ENCODE results near the gene IRX4.

IRX4 gene

DNA sequence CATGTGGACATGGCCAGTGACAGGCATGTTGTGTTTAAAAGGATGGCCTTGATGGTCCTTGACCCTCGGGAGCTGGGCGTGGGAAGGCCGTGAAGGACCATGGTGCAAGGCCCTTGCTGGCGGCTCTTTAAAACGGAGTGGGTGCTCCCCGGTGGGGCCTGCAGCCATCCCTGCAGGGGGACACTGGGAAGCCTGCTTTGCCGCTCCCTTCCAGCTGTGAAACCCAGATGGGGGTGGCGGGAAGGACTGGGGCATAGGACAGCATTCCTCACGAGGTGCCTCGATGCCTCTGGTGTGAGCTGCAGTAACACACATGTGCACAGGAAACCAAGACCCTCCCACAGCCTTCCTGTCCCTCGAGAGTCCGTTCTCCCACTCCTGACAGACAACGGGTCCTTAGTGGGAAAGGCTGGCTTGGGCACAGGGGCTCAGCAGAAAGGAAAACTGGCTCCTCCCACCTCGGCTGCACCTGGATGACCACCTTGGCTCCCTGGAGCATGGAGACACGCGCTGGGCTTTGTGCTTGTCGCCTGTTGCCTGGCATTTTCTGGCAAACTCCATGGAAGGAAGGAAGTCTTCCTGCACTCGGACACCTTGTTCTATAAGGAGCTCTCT, 30.3 kb upstream of the IRX4 start:
- DNase-seq, result no peak

- no peak for DNase-seq
Measured at GRCh38 chr5:1911773-1912235, 29.1 kb upstream of the IRX4 start.

GRCh38 chr5:1910861-1911772, 28.4 kb upstream of the IRX4 start:
- DNase-seq, result no peak

- DNase-seq, result no peak
Measured at GRCh38 chr5:1910081-1910760, 27.5 kb upstream of the IRX4 start.

DNA sequence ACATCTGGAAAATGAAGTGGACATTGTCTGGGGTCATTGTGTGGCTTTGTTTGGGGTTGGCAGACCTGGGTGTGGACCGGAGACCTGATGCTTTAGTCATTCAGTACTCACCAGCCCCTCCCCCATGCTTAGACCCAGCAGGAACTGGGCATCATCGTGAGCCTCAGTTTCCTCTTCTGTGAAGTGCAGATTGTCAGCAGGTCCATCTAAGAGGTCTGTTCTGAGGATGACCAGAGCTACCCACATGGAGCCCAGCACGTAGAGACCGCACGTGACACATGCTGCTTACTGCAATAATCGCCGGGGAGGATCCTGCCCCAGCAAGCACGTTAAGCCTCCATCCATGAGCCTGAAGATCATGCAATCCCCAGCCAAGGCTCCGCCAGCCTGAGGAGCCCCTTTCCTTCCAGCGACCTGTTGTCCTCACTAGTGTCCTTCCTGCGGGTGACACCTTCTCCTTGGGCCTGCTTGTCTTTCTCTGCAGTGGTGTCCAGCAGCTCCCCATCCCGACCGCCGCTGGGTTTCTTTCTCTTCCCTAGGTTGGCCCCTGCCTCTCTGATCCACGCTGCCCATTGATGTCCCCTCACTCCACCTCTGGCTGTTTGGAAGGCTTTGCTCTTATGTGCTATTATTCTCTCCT, 26.7 kb upstream of the IRX4 start:
- DNase-seq, result no peak

DNA sequence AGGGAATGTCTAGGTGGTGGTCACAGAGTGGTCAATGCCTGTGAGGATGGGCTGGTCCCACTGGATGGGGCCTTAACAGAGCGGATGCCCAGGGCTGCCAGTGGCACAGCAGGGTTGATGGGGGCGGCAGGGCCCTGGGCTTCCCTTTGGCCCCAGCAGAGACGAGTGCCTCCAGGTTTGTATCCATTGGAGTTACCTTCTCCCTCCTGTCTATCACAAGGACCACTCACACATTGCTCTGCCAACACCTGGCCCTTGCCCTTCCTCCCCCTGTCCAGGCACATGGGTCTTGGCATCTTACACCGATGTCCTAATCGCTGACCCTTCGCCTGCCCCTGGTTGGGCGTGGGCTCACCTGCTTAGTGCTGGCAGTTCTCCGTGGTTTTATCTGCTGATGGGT, 26.2 kb upstream of the IRX4 start:
- no peak for DNase-seq

DNA sequence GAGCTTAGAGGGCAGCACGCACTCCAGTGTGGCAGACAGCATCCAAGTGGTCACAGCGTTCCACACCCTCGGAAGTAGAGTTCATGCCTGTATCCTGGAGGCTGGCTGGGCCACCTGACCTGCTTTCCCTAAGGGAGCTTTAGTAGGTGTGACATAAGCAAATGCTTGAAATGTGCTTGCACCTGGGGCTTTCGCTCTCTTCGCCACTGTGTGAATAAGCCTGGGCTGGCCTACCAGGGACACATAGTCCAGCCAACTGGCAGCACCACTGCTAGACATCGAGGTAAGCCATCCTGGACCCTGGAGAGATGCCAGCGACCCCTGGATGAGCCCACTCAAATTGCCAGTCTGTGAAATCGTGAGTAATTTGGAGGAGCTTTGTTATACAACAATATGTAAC, 24.9 kb upstream of the IRX4 start:
- no peak for DNase-seq

DNA sequence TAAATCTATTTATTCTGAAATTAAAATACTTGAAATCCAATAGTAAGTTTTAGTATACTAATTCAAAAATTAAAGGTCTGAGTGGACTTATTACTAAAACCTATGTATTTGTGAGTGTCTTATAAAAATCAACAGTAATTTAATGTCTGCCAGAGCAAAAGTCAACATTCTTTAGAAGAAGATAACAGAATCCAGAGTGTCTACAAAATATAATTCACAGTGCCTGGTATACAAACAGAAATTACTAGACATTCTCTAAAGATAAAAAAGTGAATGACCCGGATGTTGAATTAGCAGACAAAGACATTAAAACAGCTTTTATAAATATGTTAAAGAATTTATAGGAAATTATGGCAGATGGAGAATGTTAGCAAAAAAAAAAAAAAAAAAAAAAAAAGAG, 22.4 kb upstream of the IRX4 start:
- no peak for DNase-seq

DNA sequence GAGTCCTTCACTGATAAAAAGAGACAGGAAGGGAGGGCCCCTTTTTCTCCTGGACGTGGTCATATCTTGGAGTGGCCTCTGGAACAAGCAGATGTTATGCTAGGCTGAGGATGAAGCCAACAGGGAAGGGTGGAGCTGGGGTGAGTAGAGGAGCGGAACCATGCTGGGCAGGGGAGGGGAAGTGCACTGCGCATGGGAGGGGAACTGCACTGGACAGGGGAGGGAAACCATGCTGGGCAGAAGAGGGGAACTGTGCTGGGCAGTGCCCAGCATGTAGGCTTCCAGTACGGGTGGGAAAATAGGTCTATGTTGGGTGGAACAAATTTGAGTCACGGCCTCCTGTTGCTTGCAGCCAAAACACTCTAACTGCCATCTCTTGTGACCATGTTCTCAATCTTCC, 19.3 kb upstream of the IRX4 start:
- no peak for DNase-seq

DNA sequence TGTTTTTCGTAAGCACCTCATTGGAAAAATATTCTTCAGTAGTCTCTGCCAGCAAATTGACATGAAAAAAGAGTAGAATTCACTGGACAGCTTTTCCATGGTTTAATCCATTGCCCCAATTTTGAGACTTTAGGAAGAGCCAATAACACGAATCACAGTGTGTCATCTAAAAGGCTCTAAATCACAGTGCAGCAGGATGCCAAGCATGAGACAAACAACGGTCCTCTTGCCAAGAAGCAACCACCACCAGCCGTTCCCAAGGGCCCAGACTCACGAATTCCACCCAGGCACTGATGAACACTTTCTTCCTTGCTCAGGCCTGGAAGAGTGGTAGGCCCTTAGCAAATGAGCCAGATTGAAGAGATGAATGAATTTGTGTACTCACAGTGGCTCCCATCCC, 18.3 kb upstream of the IRX4 start:
- no peak for DNase-seq

- DNase-seq, result no peak
Measured at GRCh38 chr5:1899201-1899600, 16.5 kb upstream of the IRX4 start.

DNA sequence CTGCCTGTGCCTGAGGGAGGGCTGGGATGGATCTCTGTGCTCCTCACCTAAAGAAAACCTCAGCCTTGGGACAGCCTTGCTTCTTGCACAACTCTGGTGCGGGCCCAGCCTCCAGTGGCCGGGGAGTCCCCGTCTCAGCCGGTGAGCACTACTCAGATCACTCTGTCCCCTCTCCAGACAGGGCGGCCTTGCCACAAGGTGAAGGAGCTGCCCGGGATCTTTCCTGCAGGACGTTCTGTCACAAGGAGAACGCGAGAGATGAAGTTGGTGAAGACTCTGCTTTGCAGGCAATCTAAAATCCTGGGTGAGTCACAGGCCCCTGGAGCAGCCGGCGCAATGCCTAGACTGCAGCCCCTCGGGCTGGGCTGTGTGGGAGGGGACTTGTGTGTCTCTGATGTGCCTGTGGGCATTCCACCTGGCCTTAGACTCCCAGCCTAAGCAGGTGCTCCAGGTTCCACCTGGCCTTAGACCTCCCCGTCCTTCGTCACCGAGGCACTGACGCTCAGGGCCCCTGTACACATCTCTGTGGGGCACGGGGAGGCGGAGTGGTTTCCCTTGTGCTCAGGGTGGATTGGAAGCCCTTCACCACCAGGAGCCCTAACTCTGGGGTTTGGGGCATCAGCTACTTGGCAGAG, 15.2 kb upstream of the IRX4 start:
- no peak for DNase-seq

DNA sequence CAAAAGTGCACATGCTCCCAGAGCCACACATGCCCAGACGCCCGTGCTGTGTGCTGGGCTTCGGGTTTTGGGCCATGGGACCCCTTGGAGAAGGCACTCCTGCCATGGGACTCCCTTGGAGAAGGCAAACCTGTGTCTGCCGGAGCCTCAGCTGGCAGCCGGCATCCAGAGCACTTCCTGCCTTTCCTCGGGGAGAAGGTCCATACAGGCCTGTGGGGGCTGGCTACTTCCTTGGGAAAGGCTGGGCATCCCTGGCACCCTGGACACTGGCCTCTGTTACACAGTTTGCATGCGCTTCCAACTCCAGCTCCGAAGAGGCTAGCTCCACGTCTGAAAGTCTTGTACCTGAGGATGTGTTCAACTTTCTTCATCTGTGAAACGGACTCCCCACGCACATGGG, 14.7 kb upstream of the IRX4 start:
- DNase-seq, result no peak

- no peak for DNase-seq
Measured at GRCh38 chr5:1896602-1897376, 14.1 kb upstream of the IRX4 start.

- no peak for DNase-seq
Measured at GRCh38 chr5:1895739-1896420, 13.2 kb upstream of the IRX4 start.

GRCh38 chr5:1894243-1894642, 11.5 kb upstream of the IRX4 start:
- DNase-seq, result no peak

GRCh38 chr5:1893754-1894153, 11.0 kb upstream of the IRX4 start:
- DNase-seq, result no peak

GRCh38 chr5:1892685-1893445, 10.1 kb upstream of the IRX4 start:
- DNase-seq, result no peak

DNA sequence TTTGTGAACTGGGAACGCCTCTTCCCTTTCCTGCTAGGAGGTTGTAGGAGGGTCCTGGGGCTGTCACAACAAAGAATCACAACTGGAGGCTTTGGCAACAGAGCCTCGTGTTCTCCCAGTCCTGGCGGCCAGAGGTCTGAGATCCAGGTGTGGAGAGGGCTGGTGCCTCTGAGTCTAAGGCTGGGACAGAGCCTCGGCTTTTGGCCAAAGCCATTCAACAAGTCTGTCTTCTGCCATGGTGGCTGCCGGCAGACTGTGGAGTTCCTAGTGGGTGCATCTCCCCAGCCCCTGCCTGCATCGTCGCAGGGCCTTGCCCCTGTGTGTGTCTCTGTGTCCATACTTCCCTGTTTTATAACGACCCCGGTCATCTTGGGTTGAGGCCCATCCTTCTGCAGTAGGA, 9.5 kb upstream of the IRX4 start:
- no peak for DNase-seq

GRCh38 chr5:1891391-1891790, 8.7 kb upstream of the IRX4 start:
- DNase-seq, result no peak

GRCh38 chr5:1890296-1890695, 7.6 kb upstream of the IRX4 start:
- DNase-seq, result no peak
